Mesendoderm (in vitro differentiated cells): Measurements from ENCODE around the gene BSDC1.

Experiments
- DNase-seq: peaks from one replicate; pipeline ENCODE4 v3.0.0; 2013
- H2AK5ac ChIP-seq: 2 replicates; pipeline ENCODE4 v1.6.1; 2013; ENCODE audit warnings: low read length, inconsistent platforms
- H2BK120ac ChIP-seq: 2 replicates; pipeline ENCODE4 v1.6.1; 2013; ENCODE audit warnings: low read depth, mild to moderate bottlenecking, low read length, moderate library complexity, mixed read lengths
- H2BK15ac ChIP-seq: replicated peaks from 2 replicates; pipeline ENCODE4 v1.6.1; 2013; ENCODE audit warnings: low read depth, mild to moderate bottlenecking, moderate library complexity
- H2BK5ac ChIP-seq: 2 replicates; pipeline ENCODE4 v1.6.1; 2013; ENCODE audit warnings: low read length, inconsistent platforms
- H3K18ac ChIP-seq: 2 replicates; pipeline ENCODE4 v1.6.1; 2013; ENCODE audit warnings: mild to moderate bottlenecking, low read length, mixed read lengths
- H3K23ac ChIP-seq: one replicate; pipeline ENCODE4 v1.6.1; 2013; ENCODE audit warnings: low read length
- H3K27ac ChIP-seq: 2 replicates; pipeline ENCODE4 v1.5.1; 2013; ENCODE audit warnings: low read depth, mild to moderate bottlenecking, inconsistent platforms, low read length, moderate library complexity
- H3K27me3 ChIP-seq: 2 replicates; pipeline ENCODE4 v1.6.1; 2013; ENCODE audit warnings: low read length, control low read depth, mild to moderate bottlenecking, inconsistent platforms; ENCODE audit not compliant: insufficient read depth, poor library complexity
- H3K36me3 ChIP-seq: 2 replicates; pipeline ENCODE4 v1.6.1; 2013; ENCODE audit warnings: low read length, inconsistent platforms; ENCODE audit not compliant: control insufficient read depth, insufficient read depth
- H3K4ac ChIP-seq: one replicate; pipeline ENCODE4 v1.6.1; 2013; ENCODE audit warnings: low read depth, mild to moderate bottlenecking, low read length, moderate library complexity
- H3K4me1 ChIP-seq: 2 replicates; pipeline ENCODE4 v1.6.1; 2013; ENCODE audit warnings: low read depth, low read length, inconsistent platforms; ENCODE audit not compliant: control insufficient read depth
- H3K4me2 ChIP-seq: 2 replicates; pipeline ENCODE4 v1.6.1; 2013; ENCODE audit warnings: low read length
- H3K4me3 ChIP-seq: 2 replicates; pipeline ENCODE4 v1.5.1; 2013; ENCODE audit warnings: mild to moderate bottlenecking, low read length
- H3K56ac ChIP-seq: one replicate; pipeline ENCODE4 v1.6.1; 2013; ENCODE audit warnings: low read length
- H3K79me1 ChIP-seq: 2 replicates; pipeline ENCODE4 v1.6.1; 2013; ENCODE audit warnings: low read length, inconsistent platforms
- H3K79me2 ChIP-seq: 2 replicates; pipeline ENCODE4 v1.6.1; 2013; ENCODE audit warnings: mild to moderate bottlenecking, low read length; ENCODE audit not compliant: control insufficient read depth, insufficient read depth
- H3K9ac ChIP-seq: 2 replicates; pipeline ENCODE4 v1.6.1; 2013; ENCODE audit warnings: low read length, inconsistent platforms
- H4K5ac ChIP-seq: one replicate; pipeline ENCODE4 v1.6.1; 2013; ENCODE audit warnings: low read length
- H4K8ac ChIP-seq: one replicate; pipeline ENCODE4 v1.6.1; 2013; ENCODE audit warnings: low read depth, mild to moderate bottlenecking, control low read depth, low read length, moderate library complexity
- WGBS: extraction: QIAGEN DNeasy Blood & Tissue Kit; methylation state at CpG from one replicate; pipeline ENCODE4 v1.1.7; 2013; ENCODE audit warnings: low lambda C conversion rate, missing lambda C conversion rate; ENCODE audit not compliant: insufficient coverage; ENCODE audit errors: extremely low coverage; 5-methylcytosine and 5-hydroxymethylcytosine counted together

The BSDC1 gene

DNA sequence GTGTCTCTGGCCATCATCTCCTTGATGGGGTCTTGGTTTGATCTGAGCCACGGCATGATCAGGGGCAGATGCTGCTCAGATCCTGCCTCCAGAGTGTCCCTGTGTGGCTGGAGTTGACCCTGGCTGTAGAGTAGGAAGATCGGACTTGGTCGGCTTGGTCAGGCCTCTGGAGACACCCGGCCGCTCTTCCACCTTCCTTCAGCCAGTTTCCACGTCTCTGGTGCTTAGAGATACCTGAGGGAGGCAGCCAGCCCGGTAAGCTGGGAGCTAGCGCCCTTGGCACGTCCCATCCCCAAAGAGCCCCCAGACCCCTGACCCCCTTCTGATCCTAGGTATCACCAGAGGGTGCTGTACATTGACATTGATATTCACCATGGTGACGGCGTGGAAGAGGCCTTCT, 67.0 kb downstream of the BSDC1 start:
- Histone ChIP-seq H2BK5ac (no peak overlapping the region), H3K4ac (no peak overlapping the region), H3K27me3 (no peaks in the 10 kb centered on the region), H3K27ac (no peak overlapping the region), H3K4me2 (no peak overlapping the region), H3K4me1 (no peaks in the 10 kb centered on the region), H4K8ac (no peak overlapping the region), H3K9ac (no peak overlapping the region), H3K23ac (no peak overlapping the region), H3K56ac (no peak overlapping the region), H3K79me2 (no peaks in the 10 kb centered on the region), H3K18ac (no peak overlapping the region), H2BK120ac (no peak overlapping the region), H4K5ac (no peak overlapping the region), H2AK5ac (no peak overlapping the region), H3K36me3 (peaks cover 7% of the 10 kb centered on the region), H3K4me3 (no peak overlapping the region), H3K79me1 (no peaks in the 10 kb centered on the region), H2BK15ac (no peak overlapping the region)
- WGBS = no CpG with 5 or more reads among the region's 11 CpGs
- no peak for DNase-seq

DNA sequence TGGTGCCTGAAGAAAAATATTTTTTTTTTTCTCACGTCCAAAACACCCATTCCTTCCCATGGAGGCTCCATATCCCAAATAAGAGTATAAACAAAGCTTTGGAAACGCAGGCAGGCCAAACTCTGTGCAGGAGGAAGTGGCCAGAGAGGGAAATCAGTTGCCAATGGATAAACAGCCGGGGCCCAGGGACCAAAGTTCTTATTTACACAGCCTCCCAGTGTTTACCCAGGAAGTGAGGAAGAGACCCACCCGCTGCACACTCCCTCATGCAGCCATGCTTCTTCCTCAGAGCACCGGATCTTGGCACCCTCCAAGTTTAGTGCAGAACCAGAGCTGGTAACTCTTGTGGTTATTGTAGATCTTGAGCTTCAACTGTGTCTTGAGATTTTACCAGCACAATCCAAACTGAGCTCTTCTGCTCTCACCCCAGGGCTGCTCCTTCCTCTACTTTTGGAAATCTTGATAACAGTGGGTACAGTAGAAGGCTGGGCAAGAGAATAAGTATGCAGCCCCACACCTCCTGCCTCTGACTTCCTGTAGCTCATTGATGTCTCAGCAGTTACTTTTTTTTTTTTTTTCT, 72.4 kb downstream of the BSDC1 start:
- Histone ChIP-seq H3K56ac (no peak overlapping the region), H2AK5ac (no peak overlapping the region), H3K4me1 (no peaks in the 10 kb centered on the region), H3K4ac (no peak overlapping the region), H3K18ac (no peak overlapping the region), H3K9ac (no peak overlapping the region), H3K4me2 (no peak overlapping the region), H4K8ac (no peak overlapping the region), H3K79me2 (no peaks in the 10 kb centered on the region), H2BK5ac (no peak overlapping the region), H3K4me3 (no peak overlapping the region), H3K23ac (no peak overlapping the region), H4K5ac (no peak overlapping the region), H3K36me3 (peaks cover 2% of the 10 kb centered on the region), H2BK15ac (no peak overlapping the region), H3K79me1 (no peaks in the 10 kb centered on the region), H3K27ac (no peak overlapping the region), H3K27me3 (no peaks in the 10 kb centered on the region), H2BK120ac (no peak overlapping the region)
- WGBS = no CpG with 5 or more reads among the region's 5 CpGs
- no peak for DNase-seq

DNA sequence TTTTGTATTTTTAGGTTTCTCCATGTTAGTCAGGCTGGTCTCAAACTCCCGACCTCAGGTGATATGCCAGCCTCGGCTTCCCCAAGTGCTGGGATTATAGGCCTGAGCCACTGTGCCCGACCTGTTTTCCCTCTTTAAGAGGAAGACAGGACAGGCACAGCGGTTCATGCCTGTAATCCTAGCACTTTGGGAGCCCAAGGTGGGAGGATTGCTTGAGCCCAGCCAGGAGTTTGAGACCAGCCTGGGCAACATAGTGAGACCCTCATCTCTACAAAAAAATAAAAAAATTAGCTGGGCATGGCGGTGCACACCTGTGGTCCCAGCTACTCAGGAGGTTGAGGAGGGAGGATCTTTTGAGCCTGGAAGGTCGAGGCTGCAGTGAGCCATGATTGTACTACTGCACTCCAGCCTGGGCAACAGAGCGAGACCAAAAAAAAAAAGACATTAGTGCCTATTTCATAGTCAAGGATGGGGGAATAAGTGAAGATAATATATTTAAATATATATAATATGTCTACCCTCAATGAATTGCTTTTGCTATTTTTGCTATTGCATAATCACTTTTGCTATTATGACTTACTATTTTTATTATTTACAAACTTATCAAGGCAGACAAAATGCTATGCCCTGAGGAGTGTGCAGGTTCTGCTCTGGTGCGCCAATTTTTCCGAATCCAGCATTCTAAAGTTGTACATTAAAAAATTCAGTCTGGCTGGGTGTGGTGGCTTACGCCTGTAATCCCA, 75.9 kb downstream of the BSDC1 start:
- Histone ChIP-seq H3K36me3 (peaks cover 2% of the 10 kb centered on the region), H2BK120ac (no peak overlapping the region), H2AK5ac (no peak overlapping the region), H3K4me3 (no peak overlapping the region), H3K18ac (no peak overlapping the region), H3K27ac (no peak overlapping the region), H3K56ac (no peak overlapping the region), H2BK15ac (no peak overlapping the region), H3K4ac (no peak overlapping the region), H4K8ac (no peak overlapping the region), H3K9ac (no peak overlapping the region), H3K79me2 (no peaks in the 10 kb centered on the region), H3K79me1 (no peaks in the 10 kb centered on the region), H2BK5ac (no peak overlapping the region), H3K27me3 (no peaks in the 10 kb centered on the region), H4K5ac (no peak overlapping the region), H3K4me1 (no peaks in the 10 kb centered on the region), H3K4me2 (no peak overlapping the region), H3K23ac (no peak overlapping the region)
- WGBS = no CpG with 5 or more reads among the region's 10 CpGs
- no peak for DNase-seq

DNA sequence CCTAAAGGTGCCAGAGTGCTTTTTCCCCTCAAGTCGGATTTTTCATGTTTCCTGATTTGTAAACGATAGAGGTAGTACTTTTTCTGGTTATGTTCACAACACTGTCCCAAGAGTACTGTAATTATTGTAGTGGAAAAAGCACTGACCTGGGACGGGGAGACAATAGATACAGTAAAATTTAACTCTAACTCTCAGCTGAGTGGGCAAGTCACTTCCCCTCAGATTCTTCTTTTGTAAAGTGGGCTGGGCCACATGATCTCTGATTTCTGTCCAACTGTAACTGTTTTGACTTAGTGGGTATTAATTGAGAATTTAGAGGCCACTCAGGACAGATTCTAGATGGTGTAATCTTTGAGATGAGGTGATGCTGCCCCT, 77.4 kb downstream of the BSDC1 start:
- Histone ChIP-seq H3K36me3 (peaks cover 2% of the 10 kb centered on the region), H3K79me1 (no peaks in the 10 kb centered on the region), H3K4ac (no peak overlapping the region), H3K27ac (no peak overlapping the region), H3K27me3 (no peaks in the 10 kb centered on the region), H2AK5ac (no peak overlapping the region), H3K56ac (no peak overlapping the region), H3K9ac (no peak overlapping the region), H2BK15ac (no peak overlapping the region), H3K18ac (no peak overlapping the region), H2BK5ac (no peak overlapping the region), H4K5ac (no peak overlapping the region), H2BK120ac (no peak overlapping the region), H3K4me3 (no peak overlapping the region), H3K4me1 (no peaks in the 10 kb centered on the region), H3K4me2 (no peak overlapping the region), H3K23ac (no peak overlapping the region), H4K8ac (no peak overlapping the region), H3K79me2 (no peaks in the 10 kb centered on the region)
- no CpG with 5 or more reads among the region's 3 CpGs for WGBS
- DNase-seq = no peak
